HCT116 (cell line): Measurements from ENCODE around the gene ZNF462.

Source experiments
- CEBPB ChIP-seq: IDR thresholded peaks from 2 replicates; pipeline ENCODE4 v1.6.1; 2012; ENCODE audit warnings: low read depth
- CTCF ChIP-seq, 3 experiments: fragments of 200-600 bp in 1 of 3; sonication (generic) in 1 of 3; IDR thresholded peaks in 2 of 3; conservative IDR thresholded peaks in 1 of 3; 2 replicates each; pipeline ENCODE4 v1.5.1; 2012 to 2017; ENCODE audit warnings: low read depth in 2 of 3, low read length in 2 of 3, antibody characterized with exemption in 1 of 3, borderline replicate concordance in 1 of 3, control low read depth in 1 of 3, mild to moderate bottlenecking in 1 of 3, mixed read lengths in 1 of 3, mixed run types in 1 of 3, moderate library complexity in 1 of 3; ENCODE audit not compliant: insufficient read depth in 1 of 3
- EGR1 ChIP-seq: IDR thresholded peaks from 2 replicates; pipeline ENCODE4 v1.6.1; 2012; ENCODE audit warnings: low read depth
- EZH2 ChIP-seq: fragments of 200-600 bp; sonication (generic); IDR thresholded peaks from 2 replicates; pipeline ENCODE4 v1.6.1; 2017; ENCODE audit warnings: antibody characterized with exemption, mixed run types
- EZH2phosphoT487 ChIP-seq: fragments of 200-600 bp; IDR thresholded peaks from 2 replicates; pipeline ENCODE4 v1.6.1; 2018; ENCODE audit warnings: antibody characterized with exemption, borderline replicate concordance
- POLR2A ChIP-seq: IDR thresholded peaks from 2 replicates; pipeline ENCODE4 v1.7.0; 2011; ENCODE audit warnings: borderline replicate concordance; ENCODE audit not compliant: insufficient read depth, insufficient read length; ENCODE audit errors: extremely low read depth
- POLR2AphosphoS5 ChIP-seq: IDR thresholded peaks from 2 replicates; pipeline ENCODE4 v1.6.1; 2011; ENCODE audit warnings: mild to moderate bottlenecking, low read depth, low read length, moderate library complexity
- RAD21 ChIP-seq: IDR thresholded peaks from 2 replicates; pipeline ENCODE4 v1.6.1; 2012; ENCODE audit warnings: low read depth, mild to moderate bottlenecking
- ZFX ChIP-seq: fragments of 450-650 bp; IDR thresholded peaks from 2 replicates; pipeline ENCODE4 v1.6.1; 2017
- TF ChIP-seq, protein P1 (sequence below): IDR thresholded peaks from 2 replicates; pipeline ENCODE4 v1.6.1; 2012

DNA sequence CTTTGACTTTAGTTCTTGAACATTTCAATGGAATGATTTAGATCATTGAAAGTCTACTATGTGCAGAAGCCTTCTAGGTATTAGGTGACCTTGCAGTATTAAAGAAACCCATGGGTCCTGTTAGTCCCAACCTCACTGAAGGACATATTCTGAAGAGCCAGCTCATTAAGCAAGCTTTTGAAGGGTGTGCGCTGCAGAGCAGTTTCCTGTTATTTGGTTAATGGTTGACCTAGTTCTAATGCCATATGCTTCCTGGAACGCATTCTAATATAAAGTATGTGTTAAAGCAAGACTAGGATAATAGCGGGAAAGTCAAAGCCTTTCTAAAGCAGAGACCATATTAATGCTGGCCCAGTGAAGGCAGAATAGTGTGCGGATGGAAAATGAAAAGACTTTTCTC is 20.1 kb downstream of the ZNF462 start:
- TF ChIP-seq CTCF (IDR thresholded peaks at IDR 0.05 in 2 of 3, conservative IDR thresholded peaks at IDR 0.05 in 1 of 3; ENCODE audit: borderline replicate concordance in 1 of 3, insufficient read depth in 1 of 3, low read depth in 2 of 3, low read length in 2 of 3) (no peak), EZH2 (no peak), EGR1 (no peak), RAD21 (no peak), ZFX (no peak), POLR2A (no peak), POLR2AphosphoS5 (no peak), EZH2phosphoT487 (no peak), CEBPB (no peak)
- TF ChIP-seq, protein P1, sequence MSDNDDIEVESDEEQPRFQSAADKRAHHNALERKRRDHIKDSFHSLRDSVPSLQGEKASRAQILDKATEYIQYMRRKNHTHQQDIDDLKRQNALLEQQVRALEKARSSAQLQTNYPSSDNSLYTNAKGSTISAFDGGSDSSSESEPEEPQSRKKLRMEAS: no peak
